GM12878 (cell line): Measurements from ENCODE around the gene KRI1. TPM values are rescaled to one million over a fixed set of nuclear protein-coding genes. Genes with fewer than 3 reads are reported as not detected.

Source experiments
- ATAC-seq: fragments of 200-7000 bp; cut with Tn5 transposase; 3 replicates; pipeline ENCODE4 v1.9.1; 2020; ENCODE audit warnings: mild to moderate bottlenecking, moderate library complexity
- BruUV-seq: library from RNA; stranded (reverse); fragments of 400-500 nt; replicated peaks from 2 replicates; lab custom pipeline; 2021; lab: Mats Ljungman, UMichigan
- CTCF ChIA-PET: fragments of 300-600 bp; sonication (Branson Sonifier 250); formaldehyde crosslinking; extraction: SDS; loops from one replicate; lab custom pipeline; 2021; ENCODE audit warnings: inconsistent platforms; lab: Yijun Ruan, JAX
- POLR2A ChIA-PET: fragments of 350-600 bp; formaldehyde crosslinking; extraction: SDS; loops from one replicate; lab custom pipeline; 2021; ENCODE audit warnings: inconsistent platforms; lab: Charles Lee
- RAD21 ChIA-PET: fragments of 300-600 bp; sonication (Branson Sonifier 250); formaldehyde crosslinking; loops from one replicate; lab custom pipeline; 2023; ENCODE audit warnings: antibody characterized with exemption; ENCODE audit not compliant: unreplicated experiment; lab: Charles Lee
- SMC1A ChIA-PET: fragments of 300-600 bp; sonication (Branson Sonifier 250); formaldehyde crosslinking; loops from one replicate; lab custom pipeline; 2023; ENCODE audit not compliant: unreplicated experiment, uncharacterized antibody; lab: Charles Lee
- DNase-seq: peaks from one replicate; pipeline ENCODE4 v3.0.0-alpha.2; 2011; ENCODE audit warnings: low read depth, low spot score
- FAIRE-seq: peaks from 3 replicates; lab custom pipeline; 2011; peaks lifted over from hg19 to GRCh38; lab: Jason Lieb, UNC
- H2AFZ ChIP-seq: 2 replicates; pipeline ENCODE4 v1.6.0; 2011; ENCODE audit warnings: low read depth, low read length, control low read depth; ENCODE audit not compliant: control insufficient read depth
- H3K27ac ChIP-seq: 2 replicates; pipeline ENCODE4 v1.5.1; 2011; ENCODE audit warnings: control low read depth; ENCODE audit not compliant: control insufficient read depth, insufficient read depth
- H3K27me3 ChIP-seq, 2 experiments: replicated peaks in 1 of 2; 2 replicates each; pipeline versions ENCODE4 v1.6.0 to v1.6.1; 2011; ENCODE audit warnings: low read length in 1 of 2; ENCODE audit not compliant: control insufficient read depth in 2 of 2, insufficient read depth in 2 of 2
- H3K36me3 ChIP-seq, 2 experiments: 2 replicates each; pipeline ENCODE4 v1.5.1; 2011; ENCODE audit warnings: low read length in 1 of 2; ENCODE audit not compliant: control insufficient read depth in 2 of 2, insufficient read depth in 2 of 2
- H3K4me1 ChIP-seq: 2 replicates; pipeline ENCODE4 v1.6.1; 2011; ENCODE audit warnings: mild to moderate bottlenecking, low read length, moderate library complexity, mixed read lengths; ENCODE audit not compliant: control insufficient read depth, insufficient read depth
- H3K4me2 ChIP-seq: 2 replicates; pipeline ENCODE4 v1.6.0; 2011; ENCODE audit warnings: control low read depth; ENCODE audit not compliant: control insufficient read depth, insufficient read depth
- H3K4me3 ChIP-seq: fragments of 200-600 bp; sonication (generic); 2 replicates; pipeline ENCODE4 v1.5.1; 2016
- H3K79me2 ChIP-seq: 2 replicates; pipeline ENCODE4 v1.6.0; 2011; ENCODE audit warnings: low read length; ENCODE audit not compliant: control insufficient read depth, insufficient read depth
- H3K9ac ChIP-seq: 2 replicates; pipeline ENCODE4 v1.8.0; 2011; ENCODE audit warnings: low read length, control low read depth, mixed read lengths; ENCODE audit not compliant: control insufficient read depth, insufficient read depth
- H3K9me3 ChIP-seq: replicated peaks from 3 replicates; pipeline ENCODE4 v1.5.1; 2011; ENCODE audit warnings: mild to moderate bottlenecking, low read length; ENCODE audit not compliant: control insufficient read depth, insufficient read depth
- H4K20me1 ChIP-seq: 2 replicates; pipeline ENCODE4 v1.6.0; 2011; ENCODE audit not compliant: control insufficient read depth, insufficient read depth
- BACH1 ChIP-seq: fragments of 450-650 bp; IDR thresholded peaks from 2 replicates; pipeline ENCODE4 v1.6.1; 2017; ENCODE audit warnings: mild to moderate bottlenecking, borderline replicate concordance
- FOXK2 ChIP-seq: fragments of 450-650 bp; IDR thresholded peaks from 2 replicates; pipeline ENCODE4 v1.6.1; 2017; ENCODE audit warnings: mild to moderate bottlenecking, moderate library complexity
- MEF2A ChIP-seq: IDR thresholded peaks from 2 replicates; pipeline ENCODE4 v1.6.1; 2011; ENCODE audit warnings: low read depth, mild to moderate bottlenecking, low read length, moderate library complexity; ENCODE audit not compliant: insufficient read depth
- MEF2B ChIP-seq: fragments of 450-650 bp; IDR thresholded peaks from 2 replicates; pipeline ENCODE4 v1.6.1; 2018; ENCODE audit warnings: mild to moderate bottlenecking, moderate library complexity; ENCODE audit not compliant: partially characterized antibody, poor library complexity, severe bottlenecking
- MLLT1 ChIP-seq: fragments of 450-650 bp; IDR thresholded peaks from 2 replicates; pipeline ENCODE4 v1.6.1; 2016; ENCODE audit warnings: mild to moderate bottlenecking
- RB1 ChIP-seq: fragments of 450-650 bp; formaldehyde crosslinking; IDR thresholded peaks from 2 replicates; pipeline ENCODE4 v1.6.1; 2017; ENCODE audit warnings: mild to moderate bottlenecking, borderline replicate concordance
- TCF7 ChIP-seq: IDR thresholded peaks from 2 replicates; pipeline ENCODE4 v1.6.1; 2014; ENCODE audit warnings: antibody characterized with exemption, borderline replicate concordance
- ZNF217 ChIP-seq: fragments of 450-650 bp; IDR thresholded peaks from 2 replicates; pipeline ENCODE4 v1.6.1; 2017; ENCODE audit warnings: antibody characterized with exemption, mild to moderate bottlenecking
- ZSCAN29 ChIP-seq: fragments of 450-650 bp; IDR thresholded peaks from 2 replicates; pipeline ENCODE4 v1.6.1; 2017; ENCODE audit warnings: mild to moderate bottlenecking, moderate library complexity
- WGBS: methylation state at CpG from one replicate; pipeline ENCODE4 v1.1.6; 2016; ENCODE audit warnings: low lambda C conversion rate; ENCODE audit not compliant: insufficient replicate concordance, insufficient coverage; ENCODE audit errors: missing lambda C conversion rate; 5-methylcytosine and 5-hydroxymethylcytosine counted together
- in situ Hi-C: fragments of 300-500 bp; cut with MboI; formaldehyde crosslinking; loops from 9 replicates; pipeline ENCODE4 v1.14.3; 2018; ENCODE audit warnings: mixed read lengths
- intact Hi-C: fragments of 100-400 bp; cut with micrococcal nuclease; formaldehyde crosslinking; loops from one replicate; pipeline ENCODE4 v1.14.2; 2022; ENCODE audit not compliant: unreplicated experiment
- polyA plus RNA-seq, 11 experiments: library from polyadenylated mRNA; depleted of rRNA in 4 of 11; unstranded in 6 of 11; stranded (reverse) in 5 of 11; fragments of >200 nt; fragmentation: Nextera tagmentation in 4 of 11; fragmentation: Illumina TruSeq in 1 of 11; extraction: Ambion mirVana in 4 of 11; extraction: Trizol in 1 of 11; gene quantifications; 1 replicate in 1 of 11; 2 replicates in 10 of 11; pipeline versions ENCODE4 v1.2.1 to v1.2.3, GENCODE V29; 2011 to 2016; ENCODE audit warnings: inconsistent platforms in 2 of 11, missing spikeins in 2 of 11, low read depth in 1 of 11
- total RNA-seq, 4 experiments: library from RNA; depleted of rRNA in 3 of 4; stranded (reverse); fragments of >200 nt in 3 of 4; fragmentation: Illumina TruSeq in 1 of 4; extraction: Trizol in 1 of 4; gene quantifications; 2 replicates each; pipeline versions ENCODE4 v1.2.1 to v1.2.3, GENCODE V29; 2013 to 2021
- TF ChIP-seq, protein P1 (sequence below): fragments of 450-650 bp; IDR thresholded peaks from 2 replicates; pipeline ENCODE4 v1.6.1; 2017; ENCODE audit warnings: mild to moderate bottlenecking, moderate library complexity
- TF ChIP-seq, protein P2 (sequence below): fragments of 450-650 bp; formaldehyde crosslinking; IDR thresholded peaks from 2 replicates; pipeline ENCODE4 v1.4.0; 2020; ENCODE audit warnings: mild to moderate bottlenecking, moderate library complexity

KRI1 gene
- total and polyA plus RNA-seq, 10 of the 15 experiments (the other 5 are each of a cell fraction or from before 2014, with no cell fraction given), result 0.98 to 42.5 (median 24.7) TPM

DNA sequence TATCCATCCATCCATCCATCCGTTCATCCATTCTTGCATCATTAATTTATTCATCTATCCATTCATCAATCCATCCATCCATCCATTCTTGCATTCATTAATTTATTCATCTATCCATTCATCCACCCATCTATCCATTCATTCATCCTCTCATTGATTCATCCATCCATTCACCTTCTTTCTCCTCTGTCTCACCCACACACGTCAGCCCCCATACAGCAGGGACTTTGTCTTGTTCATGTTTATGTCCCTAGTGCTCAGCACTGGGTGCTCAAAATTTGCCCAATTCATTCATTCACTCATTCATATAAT lies 22.0 kb upstream of the KRI1 start (continued):
- TF ChIP-seq, protein P1, sequence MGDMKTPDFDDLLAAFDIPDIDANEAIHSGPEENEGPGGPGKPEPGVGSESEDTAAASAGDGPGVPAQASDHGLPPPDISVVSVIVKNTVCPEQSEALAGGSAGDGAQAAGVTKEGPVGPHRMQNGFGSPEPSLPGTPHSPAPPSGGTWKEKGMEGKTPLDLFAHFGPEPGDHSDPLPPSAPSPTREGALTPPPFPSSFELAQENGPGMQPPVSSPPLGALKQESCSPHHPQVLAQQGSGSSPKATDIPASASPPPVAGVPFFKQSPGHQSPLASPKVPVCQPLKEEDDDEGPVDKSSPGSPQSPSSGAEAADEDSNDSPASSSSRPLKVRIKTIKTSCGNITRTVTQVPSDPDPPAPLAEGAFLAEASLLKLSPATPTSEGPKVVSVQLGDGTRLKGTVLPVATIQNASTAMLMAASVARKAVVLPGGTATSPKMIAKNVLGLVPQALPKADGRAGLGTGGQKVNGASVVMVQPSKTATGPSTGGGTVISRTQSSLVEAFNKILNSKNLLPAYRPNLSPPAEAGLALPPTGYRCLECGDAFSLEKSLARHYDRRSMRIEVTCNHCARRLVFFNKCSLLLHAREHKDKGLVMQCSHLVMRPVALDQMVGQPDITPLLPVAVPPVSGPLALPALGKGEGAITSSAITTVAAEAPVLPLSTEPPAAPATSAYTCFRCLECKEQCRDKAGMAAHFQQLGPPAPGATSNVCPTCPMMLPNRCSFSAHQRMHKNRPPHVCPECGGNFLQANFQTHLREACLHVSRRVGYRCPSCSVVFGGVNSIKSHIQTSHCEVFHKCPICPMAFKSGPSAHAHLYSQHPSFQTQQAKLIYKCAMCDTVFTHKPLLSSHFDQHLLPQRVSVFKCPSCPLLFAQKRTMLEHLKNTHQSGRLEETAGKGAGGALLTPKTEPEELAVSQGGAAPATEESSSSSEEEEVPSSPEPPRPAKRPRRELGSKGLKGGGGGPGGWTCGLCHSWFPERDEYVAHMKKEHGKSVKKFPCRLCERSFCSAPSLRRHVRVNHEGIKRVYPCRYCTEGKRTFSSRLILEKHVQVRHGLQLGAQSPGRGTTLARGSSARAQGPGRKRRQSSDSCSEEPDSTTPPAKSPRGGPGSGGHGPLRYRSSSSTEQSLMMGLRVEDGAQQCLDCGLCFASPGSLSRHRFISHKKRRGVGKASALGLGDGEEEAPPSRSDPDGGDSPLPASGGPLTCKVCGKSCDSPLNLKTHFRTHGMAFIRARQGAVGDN, result no peak
- no peak for TF ChIP-seq MEF2A

DNA sequence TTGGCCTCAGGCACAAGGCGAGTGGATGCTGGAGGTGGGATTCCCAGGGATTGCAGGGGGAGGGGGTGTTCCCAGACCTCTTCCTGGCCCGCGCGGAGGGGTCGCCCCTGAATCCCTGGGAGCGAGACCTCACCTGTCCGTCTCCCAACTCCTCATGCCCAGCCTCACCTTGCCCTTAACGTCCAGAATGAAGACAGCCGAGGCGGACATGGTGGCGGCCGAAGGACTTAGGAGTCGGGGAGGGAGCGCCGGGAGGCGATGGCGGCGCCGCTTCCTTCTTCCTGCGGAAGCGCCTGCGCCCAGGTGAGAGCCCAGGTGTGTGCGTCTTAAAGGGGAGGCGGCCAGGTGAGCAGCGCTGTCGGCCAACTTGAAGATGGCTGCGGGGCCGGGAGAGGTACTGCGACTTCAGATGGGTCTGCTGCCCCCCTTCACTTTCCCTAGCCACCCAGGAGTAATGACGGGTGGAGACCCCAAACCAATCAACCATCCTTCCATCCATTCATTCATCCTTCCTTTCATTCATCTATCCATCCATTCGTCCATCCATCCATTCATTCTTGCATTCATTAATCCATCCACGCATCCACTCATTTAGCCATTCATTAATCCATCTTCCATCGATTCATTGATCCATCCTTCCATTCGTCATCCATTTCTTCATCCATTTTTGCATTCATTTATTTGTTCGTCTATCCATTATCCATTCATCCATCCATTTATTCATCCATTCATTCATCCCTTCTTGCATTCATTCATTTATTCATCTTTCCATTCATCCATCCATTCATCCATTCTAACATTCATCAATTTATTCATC lies 21.4 kb upstream of the KRI1 start, which contains the start of gene AP1M2:
TSS of gene AP1M2 (minus strand) at position 291 of the 817 bp plus-strand sequence. CDS start at position 210, 81 bp downstream.
- H3K27ac ChIP-seq, result no peak within 1 kb of the TSS
- H3K4me3 ChIP-seq, result no peak within 1 kb of the TSS
- no peaks in the 10 kb centered on the region for H3K4me1 ChIP-seq
- H3K9me3 ChIP-seq, result no peaks in the 10 kb centered on the region
- ATAC-seq (no peak), DNase-seq (no peak), FAIRE-seq (no peak)
- no peaks in the 10 kb centered on the region for H4K20me1 ChIP-seq
- POLR2A ChIA-PET, result no interaction called here
- no peak within 1 kb of the TSS for H3K4me2 ChIP-seq
- no peaks in the 10 kb centered on the region for H3K36me3 ChIP-seq
- intact Hi-C loops, result no loop called here
- no peaks in the 10 kb centered on the region for H3K79me2 ChIP-seq
- no peaks in the 10 kb centered on the region; a peak in 1 of 4 replicates for H3K27me3 ChIP-seq
- RAD21 ChIA-PET, result no interaction called here
- CTCF ChIA-PET, result interaction anchor here (9.3 kb wide), 1 partner anchor 57 kb away, joined by 397 read pairs; no protein-coding TSS in a partner anchor
- H2AFZ ChIP-seq, result no peak within 1 kb of the TSS
- SMC1A ChIA-PET, result interaction anchor here (9.0 kb wide), 1 partner anchor 58 kb away, joined by 252 read pairs; no protein-coding TSS in a partner anchor
- 53% methylated on average over 33 of the region's 35 CpGs for WGBS
- H3K9ac ChIP-seq, result no peak within 1 kb of the TSS
- BruUV-seq, result no TSS peak
- in situ Hi-C loops, result no loop called here
- TF ChIP-seq MLLT1 (no peak), MEF2B (no peak), RB1 (no peak), ZNF217 (no peak), BACH1 (no peak), ZSCAN29 (no peak), FOXK2 (no peak), TCF7 (no peak)
- TF ChIP-seq, protein P2, sequence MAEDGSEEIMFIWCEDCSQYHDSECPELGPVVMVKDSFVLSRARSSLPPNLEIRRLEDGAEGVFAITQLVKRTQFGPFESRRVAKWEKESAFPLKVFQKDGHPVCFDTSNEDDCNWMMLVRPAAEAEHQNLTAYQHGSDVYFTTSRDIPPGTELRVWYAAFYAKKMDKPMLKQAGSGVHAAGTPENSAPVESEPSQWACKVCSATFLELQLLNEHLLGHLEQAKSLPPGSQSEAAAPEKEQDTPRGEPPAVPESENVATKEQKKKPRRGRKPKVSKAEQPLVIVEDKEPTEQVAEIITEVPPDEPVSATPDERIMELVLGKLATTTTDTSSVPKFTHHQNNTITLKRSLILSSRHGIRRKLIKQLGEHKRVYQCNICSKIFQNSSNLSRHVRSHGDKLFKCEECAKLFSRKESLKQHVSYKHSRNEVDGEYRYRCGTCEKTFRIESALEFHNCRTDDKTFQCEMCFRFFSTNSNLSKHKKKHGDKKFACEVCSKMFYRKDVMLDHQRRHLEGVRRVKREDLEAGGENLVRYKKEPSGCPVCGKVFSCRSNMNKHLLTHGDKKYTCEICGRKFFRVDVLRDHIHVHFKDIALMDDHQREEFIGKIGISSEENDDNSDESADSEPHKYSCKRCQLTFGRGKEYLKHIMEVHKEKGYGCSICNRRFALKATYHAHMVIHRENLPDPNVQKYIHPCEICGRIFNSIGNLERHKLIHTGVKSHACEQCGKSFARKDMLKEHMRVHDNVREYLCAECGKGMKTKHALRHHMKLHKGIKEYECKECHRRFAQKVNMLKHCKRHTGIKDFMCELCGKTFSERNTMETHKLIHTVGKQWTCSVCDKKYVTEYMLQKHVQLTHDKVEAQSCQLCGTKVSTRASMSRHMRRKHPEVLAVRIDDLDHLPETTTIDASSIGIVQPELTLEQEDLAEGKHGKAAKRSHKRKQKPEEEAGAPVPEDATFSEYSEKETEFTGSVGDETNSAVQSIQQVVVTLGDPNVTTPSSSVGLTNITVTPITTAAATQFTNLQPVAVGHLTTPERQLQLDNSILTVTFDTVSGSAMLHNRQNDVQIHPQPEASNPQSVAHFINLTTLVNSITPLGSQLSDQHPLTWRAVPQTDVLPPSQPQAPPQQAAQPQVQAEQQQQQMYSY (CRISPR knock-in tag), result no peak
